Naive B cell (primary cell): ENCODE results near the gene MESD. TPM values are rescaled to one million over a fixed set of nuclear protein-coding genes. Genes with fewer than 3 reads are reported as not detected.

Experiments
- ATAC-seq, 2 donors: fragments of 150-1000 bp; cut with Tn5 transposase; 2 replicates each; pipeline ENCODE4 v1.10.0; 2021; ENCODE audit warnings: low read depth in 2 of 2, mild to moderate bottlenecking in 2 of 2, moderate library complexity in 2 of 2
- DNase-seq: peaks from one replicate; pipeline ENCODE4 v3.0.0; 2022
- H3K27ac Mint-ChIP-seq, 6 donors: one replicate each; pipeline ENCODE4 v1.8.0; 2020 to 2022; ENCODE audit warnings: mild to moderate bottlenecking in 6 of 6, mixed read lengths in 6 of 6, moderate library complexity in 5 of 6, inconsistent platforms in 2 of 6
- H3K27me3 Mint-ChIP-seq, 3 donors: one replicate each; pipeline ENCODE4 v1.8.0; 2021 to 2022; ENCODE audit warnings: mixed read lengths in 3 of 3, mild to moderate bottlenecking in 1 of 3
- H3K36me3 Mint-ChIP-seq, 2 donors: one replicate each; pipeline ENCODE4 v1.8.0; 2020 to 2022; ENCODE audit warnings: mixed read lengths in 2 of 2, inconsistent platforms in 1 of 2, mild to moderate bottlenecking in 1 of 2
- H3K4me1 Mint-ChIP-seq, 3 donors: one replicate each; pipeline ENCODE4 v1.8.0; 2020 to 2022; ENCODE audit warnings: mixed read lengths in 3 of 3, inconsistent platforms in 1 of 3, mild to moderate bottlenecking in 1 of 3, moderate library complexity in 1 of 3
- H3K4me3 Mint-ChIP-seq, 8 donors: one replicate each; pipeline ENCODE4 v1.8.0; 2020 to 2022; ENCODE audit warnings: mild to moderate bottlenecking in 8 of 8, mixed read lengths in 8 of 8, moderate library complexity in 8 of 8, inconsistent platforms in 2 of 8
- H3K9me3 Mint-ChIP-seq, 7 donors: one replicate each; pipeline ENCODE4 v1.8.0; 2020 to 2022; ENCODE audit warnings: mixed read lengths in 7 of 7, mild to moderate bottlenecking in 5 of 7, inconsistent platforms in 2 of 7, moderate library complexity in 1 of 7
- polyA plus RNA-seq, 6 donors: library from polyadenylated mRNA; unstranded; fragments of 300-500 nt; fragmentation: Illumina TruSeq; gene quantifications; one replicate each; pipeline ENCODE4 v1.2.3, GENCODE V29; 2021; ENCODE audit warnings: low read depth in 6 of 6

Gene MESD
- polyA plus RNA-seq, 6 donors from 2014 or later = 16.0 to 24.8 (median 20.4) TPM

- DNase-seq (no peak), ATAC-seq (no peak)
- Mint-ChIP-seq H3K4me3 (no peak overlapping the region), H3K27me3 (no peaks in the 10 kb centered on the region), H3K9me3 (peaks cover 0 to 5% (median 0%) of the 10 kb centered on the region in 7 donors), H3K36me3 (no peaks in the 10 kb centered on the region), H3K27ac (peak overlapping the region in 1 of 6 donors; percentile 16), H3K4me1 (peaks cover 14 to 25% (median 23%) of the 10 kb centered on the region in 3 donors)
Observed at GRCh38 chr15:80996247-80996646, 6.6 kb upstream of the MESD start.

- ATAC-seq = no peak
- peaks cover 0 to 5% (median 0%) of the 10 kb centered on the region in 7 donors for H3K9me3 Mint-ChIP-seq
- no peaks in the 10 kb centered on the region for H3K27me3 Mint-ChIP-seq
- H3K4me1 Mint-ChIP-seq = peaks cover 16 to 32% (median 25%) of the 10 kb centered on the region in 3 donors
- H3K36me3 Mint-ChIP-seq = no peaks in the 10 kb centered on the region
- H3K27ac Mint-ChIP-seq = no peak overlapping the region
- H3K4me3 Mint-ChIP-seq = no peak overlapping the region
- DNase-seq = no peak
Observed at GRCh38 chr15:80992441-80992840, 2.8 kb upstream of the MESD start.

GRCh38 chr15:80992006-80992405, 2.4 kb upstream of the MESD start:
- Mint-ChIP-seq H3K36me3 (no peaks in the 10 kb centered on the region), H3K4me1 (peaks cover 16 to 37% (median 25%) of the 10 kb centered on the region in 3 donors), H3K27ac (no peak overlapping the region), H3K4me3 (no peak overlapping the region), H3K27me3 (no peaks in the 10 kb centered on the region), H3K9me3 (peaks cover 0 to 5% (median 0%) of the 10 kb centered on the region in 7 donors)
- no peak for DNase-seq
- ATAC-seq = no peak

- H3K9me3 Mint-ChIP-seq = peaks cover 0 to 5% (median 0%) of the 10 kb centered on the region in 7 donors
- no peak overlapping the region for H3K27ac Mint-ChIP-seq
- H3K27me3 Mint-ChIP-seq = no peaks in the 10 kb centered on the region
- peaks cover 22 to 43% (median 25%) of the 10 kb centered on the region in 3 donors for H3K4me1 Mint-ChIP-seq
- peak overlapping the region in 3 of 8 donors; percentile 12 to 73 (median 56) for H3K4me3 Mint-ChIP-seq
- ATAC-seq (no peak), DNase-seq (no peak)
- no peaks in the 10 kb centered on the region for H3K36me3 Mint-ChIP-seq
Observed at GRCh38 chr15:80991421-80991820, 1.8 kb upstream of the MESD start.

- Mint-ChIP-seq H3K27ac (no peak overlapping the region), H3K4me1 (peaks cover 25 to 47% (median 28%) of the 10 kb centered on the region in 3 donors), H3K9me3 (peaks cover 0 to 3% (median 0%) of the 10 kb centered on the region in 7 donors), H3K4me3 (peak overlapping the region in 5 of 8 donors; percentile 42 to 98 (median 47)), H3K27me3 (no peaks in the 10 kb centered on the region), H3K36me3 (peaks cover 0 to 2% of the 10 kb centered on the region in 2 donors)
- DNase-seq (no peak), ATAC-seq (no peak)
Observed at GRCh38 chr15:80990955-80991354, 1.3 kb upstream of the MESD start.

GRCh38 chr15:80989081-80989517, 520 bp downstream of the MESD start:
- Mint-ChIP-seq H3K27me3 (no peaks in the 10 kb centered on the region), H3K4me3 (peak overlapping the region; percentile 92 to 99 (median 97)), H3K9me3 (no peaks in the 10 kb centered on the region), H3K36me3 (peaks cover 0 to 4% of the 10 kb centered on the region in 2 donors), H3K27ac (peak overlapping the region; percentile 87 to 99 (median 97)), H3K4me1 (peaks cover 39 to 66% (median 43%) of the 10 kb centered on the region in 3 donors)
- no peak for DNase-seq
- no peak for ATAC-seq

GRCh38 chr15:80988148-80988796, 1.3 kb downstream of the MESD start:
- no peak for DNase-seq
- Mint-ChIP-seq H3K27ac (peak overlapping the region in 5 of 6 donors; percentile 47 to 99 (median 64)), H3K9me3 (no peaks in the 10 kb centered on the region), H3K4me3 (peak overlapping the region; percentile 92 to 99 (median 97)), H3K4me1 (peaks cover 43 to 72% (median 45%) of the 10 kb centered on the region in 3 donors), H3K36me3 (peaks cover 0 to 6% of the 10 kb centered on the region in 2 donors), H3K27me3 (no peaks in the 10 kb centered on the region)
- no peak for ATAC-seq

GRCh38 chr15:80986487-80986886, 3.1 kb downstream of the MESD start:
- Mint-ChIP-seq H3K36me3 (peaks cover 0 to 8% of the 10 kb centered on the region in 2 donors), H3K9me3 (no peaks in the 10 kb centered on the region), H3K27ac (peak overlapping the region in 1 of 6 donors; percentile 56), H3K27me3 (no peaks in the 10 kb centered on the region), H3K4me1 (peaks cover 51 to 72% (median 51%) of the 10 kb centered on the region in 3 donors), H3K4me3 (peak overlapping the region in 3 of 8 donors; percentile 20 to 96 (median 69))
- DNase-seq (no peak), ATAC-seq (no peak)

GRCh38 chr15:80985981-80986380, 3.6 kb downstream of the MESD start:
- Mint-ChIP-seq H3K27me3 (no peaks in the 10 kb centered on the region), H3K9me3 (no peaks in the 10 kb centered on the region), H3K36me3 (peaks cover 0 to 8% of the 10 kb centered on the region in 2 donors), H3K4me1 (peaks cover 49 to 71% (median 51%) of the 10 kb centered on the region in 3 donors), H3K27ac (peak overlapping the region in 2 of 6 donors; percentile 43 to 75), H3K4me3 (peak overlapping the region in 1 of 8 donors; percentile 96)
- no peak for DNase-seq
- no peak for ATAC-seq

GRCh38 chr15:80984856-80985255, 4.8 kb downstream of the MESD start:
- Mint-ChIP-seq H3K36me3 (peaks cover 0 to 12% of the 10 kb centered on the region in 2 donors), H3K4me1 (peaks cover 49 to 70% (median 51%) of the 10 kb centered on the region in 3 donors), H3K27ac (peak overlapping the region; percentile 32 to 94 (median 90)), H3K4me3 (peak overlapping the region in 4 of 8 donors; percentile 35 to 75 (median 44)), H3K27me3 (no peaks in the 10 kb centered on the region), H3K9me3 (no peaks in the 10 kb centered on the region)
- ATAC-seq (peak; percentile 63 to 64), DNase-seq (peak; percentile 64)

- Mint-ChIP-seq H3K4me1 (peaks cover 29 to 59% (median 40%) of the 10 kb centered on the region in 3 donors), H3K4me3 (no peak overlapping the region), H3K27me3 (no peaks in the 10 kb centered on the region), H3K36me3 (peaks cover 8 to 18% of the 10 kb centered on the region in 2 donors), H3K9me3 (no peaks in the 10 kb centered on the region), H3K27ac (peak overlapping the region in 1 of 6 donors; percentile 92)
- DNase-seq (no peak), ATAC-seq (no peak)
Observed at GRCh38 chr15:80982839-80983238, 6.8 kb downstream of the MESD start.

GRCh38 chr15:80982205-80982604, 7.4 kb downstream of the MESD start:
- H3K9me3 Mint-ChIP-seq = no peaks in the 10 kb centered on the region
- peak overlapping the region in 3 of 6 donors; percentile 14 to 93 (median 44) for H3K27ac Mint-ChIP-seq
- peaks cover 8 to 18% of the 10 kb centered on the region in 2 donors for H3K36me3 Mint-ChIP-seq
- no peak for DNase-seq
- H3K4me3 Mint-ChIP-seq = no peak overlapping the region
- no peak for ATAC-seq
- no peaks in the 10 kb centered on the region for H3K27me3 Mint-ChIP-seq
- peaks cover 34 to 62% (median 43%) of the 10 kb centered on the region in 3 donors for H3K4me1 Mint-ChIP-seq

- no peak overlapping the region for H3K4me3 Mint-ChIP-seq
- peaks cover 8 to 14% of the 10 kb centered on the region in 2 donors for H3K36me3 Mint-ChIP-seq
- peaks cover 30 to 43% (median 32%) of the 10 kb centered on the region in 3 donors for H3K4me1 Mint-ChIP-seq
- DNase-seq (no peak), ATAC-seq (no peak)
- H3K27ac Mint-ChIP-seq = peak overlapping the region in 4 of 6 donors; percentile 57 to 81 (median 80)
- H3K27me3 Mint-ChIP-seq = no peaks in the 10 kb centered on the region
- no peaks in the 10 kb centered on the region for H3K9me3 Mint-ChIP-seq
Observed at GRCh38 chr15:80979538-80980200, 9.9 kb downstream of the MESD start.
